DMS 273 treated with DMSO at 0.1 percent for 48 hours (cell line): ENCODE data around the gene STK40.
A peak's percentile ranks its signal among the peaks of the same experiment; 100 is the strongest.

Source experiments
- DNase-seq: peaks from one replicate; lab custom pipeline; 2025; lab: John Stamatoyannopoulos, UW

STK40 gene

DNA sequence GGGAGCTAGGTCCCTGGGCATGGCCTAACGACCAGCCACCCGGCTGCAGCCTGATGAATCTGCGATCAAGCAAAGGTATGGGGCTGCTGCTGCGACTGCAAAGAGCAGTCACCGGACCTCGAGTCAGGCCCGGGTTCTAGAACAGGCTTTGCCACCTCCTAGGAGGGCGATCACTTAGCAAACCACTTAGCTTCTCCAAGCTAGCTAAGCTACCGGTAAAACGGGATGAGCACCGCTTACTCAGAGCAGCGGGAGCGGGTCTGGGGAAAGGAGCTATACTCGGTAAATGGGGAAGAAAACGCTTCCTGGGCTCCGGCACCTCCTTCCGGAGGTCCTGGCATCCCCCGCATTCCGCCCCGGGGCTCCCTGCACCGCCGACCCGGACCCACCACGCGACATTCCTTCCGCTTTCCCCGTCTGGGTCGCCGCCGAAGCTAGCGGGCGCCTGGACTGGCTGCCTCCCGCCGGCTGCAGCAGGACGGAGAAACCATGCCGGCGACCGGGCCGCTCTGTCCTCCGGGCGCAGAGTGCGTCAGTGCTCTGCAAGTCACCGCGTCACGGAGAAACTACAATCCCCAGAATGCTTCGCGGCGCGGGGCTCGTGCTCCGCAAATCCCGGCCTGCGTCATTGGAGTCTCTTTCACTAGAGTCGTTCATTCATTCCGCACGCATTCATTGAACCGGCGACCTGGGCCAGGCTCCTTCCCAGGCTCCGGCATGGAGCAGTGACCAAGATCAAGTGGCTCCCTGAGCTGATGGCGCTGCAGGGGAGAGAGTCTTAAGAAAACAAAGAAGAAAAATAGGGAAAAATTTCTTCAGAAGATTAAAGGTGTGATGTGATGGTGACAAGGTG is 11.9 kb upstream of the STK40 start, which contains the start of gene LSM10:
Gene LSM10, minus strand, starts transcription at position 531 of the 853 bp plus-strand sequence. CDS start 3,779 bp downstream, outside the sequence.
- DNase-seq = peak; percentile 79

DNA sequence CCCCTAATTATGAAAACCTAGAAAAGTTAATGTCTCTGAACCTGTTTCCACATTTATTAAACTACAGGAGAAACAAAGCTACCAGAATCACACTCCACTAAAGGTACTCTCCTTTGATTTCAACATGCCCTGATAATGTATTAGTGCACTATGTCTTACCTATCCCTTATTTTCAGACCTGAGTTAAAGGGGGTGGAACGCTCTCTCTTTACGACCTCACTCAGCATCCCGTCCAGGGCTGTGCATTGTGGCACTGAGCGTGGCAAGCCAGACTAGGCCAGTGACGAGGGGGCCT is 11.3 kb upstream of the STK40 start:
- no peak for DNase-seq

DNA sequence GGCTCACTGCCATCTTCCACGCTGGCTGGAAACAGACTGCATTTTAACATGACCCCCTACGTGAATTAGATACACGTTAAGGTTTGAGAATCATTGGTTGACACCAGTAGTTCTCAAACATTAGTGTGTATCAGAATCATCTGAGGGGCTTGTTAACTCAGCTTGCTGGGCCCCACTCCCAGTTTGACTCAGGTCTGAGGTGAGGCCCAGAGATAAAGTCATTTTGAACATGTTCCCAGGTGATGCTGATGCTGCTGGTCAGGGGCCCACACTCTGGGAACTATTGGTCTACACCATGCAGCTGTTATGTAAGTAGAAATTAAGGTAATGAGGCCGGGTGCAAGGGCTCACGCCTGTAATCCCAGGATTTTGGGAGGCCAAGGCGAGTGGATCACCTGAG is 10.6 kb upstream of the STK40 start:
- no peak for DNase-seq

DNA sequence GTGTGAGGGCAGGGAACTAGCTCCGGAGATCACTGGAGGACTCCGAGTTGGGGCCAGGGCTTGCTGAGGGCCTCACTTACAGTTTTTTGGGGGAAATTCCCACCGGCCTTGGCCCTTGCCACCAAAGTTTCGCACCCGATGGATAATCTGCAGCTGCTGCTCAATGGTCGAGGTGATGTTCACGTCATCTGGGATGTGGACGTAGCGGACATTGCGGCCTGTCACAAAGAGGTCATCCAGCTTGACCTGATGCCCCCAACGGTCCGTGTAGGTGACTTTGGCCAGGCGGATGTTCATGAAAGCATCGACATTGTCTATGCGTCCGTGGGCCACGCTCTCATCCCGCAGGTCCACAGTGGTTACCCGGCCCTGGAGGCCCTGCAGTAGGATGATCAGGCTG is 8.0 kb upstream of the STK40 start:
- DNase-seq = no peak

DNA sequence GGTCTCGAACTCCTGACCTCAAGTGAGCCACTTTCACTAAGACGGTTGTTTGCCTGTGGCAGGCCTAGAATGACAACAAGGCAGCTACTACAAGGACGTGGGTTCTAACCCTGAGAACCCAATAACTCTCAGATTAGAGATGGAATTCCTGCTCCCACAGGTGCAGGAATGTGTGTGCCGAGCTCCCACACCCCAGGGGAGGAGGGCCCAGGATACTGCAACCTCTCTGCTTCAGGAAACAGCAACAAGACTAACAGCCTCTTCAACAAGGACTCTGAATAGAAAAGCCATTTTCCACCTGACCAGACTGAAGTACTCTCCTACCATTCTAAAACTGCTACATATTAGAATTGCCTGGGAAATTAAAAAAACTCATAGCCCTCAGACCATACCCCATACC is 7.1 kb upstream of the STK40 start:
- DNase-seq = no peak

DNA sequence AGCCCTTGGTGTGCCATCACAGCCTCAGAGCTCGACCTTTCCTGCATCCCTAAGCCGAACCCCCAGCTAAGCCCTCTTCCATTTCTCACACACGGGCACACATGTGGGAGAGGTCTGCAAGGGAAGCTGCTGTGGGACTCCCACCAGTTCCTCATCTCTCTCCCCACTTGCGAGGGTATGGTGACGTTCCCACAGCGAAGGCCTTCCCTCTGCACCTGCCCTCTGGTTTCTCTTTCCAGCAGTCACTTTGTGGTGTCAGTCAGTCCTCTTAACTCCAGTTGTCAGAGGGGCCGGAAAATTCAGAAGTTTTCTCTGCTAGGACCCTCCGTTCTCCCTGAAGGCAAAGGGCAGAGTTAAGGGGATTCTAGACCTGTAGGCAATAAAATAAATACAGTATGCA is 5.5 kb upstream of the STK40 start:
- DNase-seq = no peak

DNA sequence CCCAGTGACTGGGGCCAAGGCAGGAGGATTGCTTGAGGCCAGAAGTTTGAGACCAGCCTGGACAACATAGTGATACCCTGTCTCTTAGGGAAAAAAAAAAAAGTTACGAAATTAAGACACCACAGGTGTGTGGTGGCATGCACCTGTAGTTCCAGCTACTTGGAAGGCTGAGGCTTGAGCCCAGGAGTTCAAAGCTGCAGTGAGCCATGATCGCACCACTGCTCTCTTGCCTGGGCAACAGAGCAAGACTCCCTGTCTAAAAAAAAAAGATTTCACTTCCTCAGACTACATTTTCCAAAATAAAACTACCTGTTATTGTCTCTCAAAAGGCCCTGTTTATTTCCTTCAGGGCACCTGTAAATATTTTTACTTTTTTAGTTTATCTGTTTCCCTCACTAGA is 4.7 kb upstream of the STK40 start:
- no peak for DNase-seq

DNA sequence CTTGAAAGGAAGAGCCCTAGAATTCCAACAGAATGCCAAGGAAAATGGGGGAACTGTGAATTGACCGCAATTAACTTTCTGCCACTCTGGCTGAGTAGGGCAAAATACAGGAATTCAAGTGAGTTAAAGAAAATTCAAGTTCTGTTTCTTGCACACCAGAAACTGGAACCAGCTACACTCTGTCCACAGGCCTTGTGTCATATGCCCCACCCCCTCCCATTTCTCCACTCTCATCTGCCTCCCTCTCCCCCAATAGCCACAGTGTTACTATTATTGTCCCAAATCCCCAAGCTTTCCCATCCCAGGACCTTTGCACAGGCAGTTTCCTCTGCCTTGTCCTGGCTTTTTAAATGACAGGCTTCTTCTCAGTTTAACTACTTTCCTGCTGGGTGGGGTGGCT is 4.3 kb upstream of the STK40 start:
- no peak for DNase-seq

DNA sequence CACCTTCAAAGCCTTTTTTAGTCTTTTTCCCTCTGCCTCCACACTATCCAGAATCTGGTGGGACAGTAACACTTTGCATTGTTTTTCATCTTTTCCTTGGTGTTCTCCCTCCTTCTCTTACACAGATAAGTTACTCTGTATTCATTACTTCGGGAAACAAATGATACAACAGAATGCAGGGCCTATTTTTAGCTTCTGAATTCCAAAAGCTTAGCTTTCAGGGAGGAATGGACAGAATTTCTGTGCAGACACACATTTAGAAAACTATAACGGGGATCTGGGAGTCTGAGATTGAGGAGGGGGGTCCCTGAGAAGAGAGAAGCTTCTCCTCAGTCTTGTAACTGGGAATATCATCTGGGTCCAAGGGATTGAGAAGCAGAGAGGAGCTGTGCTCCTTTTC is 3.5 kb upstream of the STK40 start:
- DNase-seq = no peak

DNA sequence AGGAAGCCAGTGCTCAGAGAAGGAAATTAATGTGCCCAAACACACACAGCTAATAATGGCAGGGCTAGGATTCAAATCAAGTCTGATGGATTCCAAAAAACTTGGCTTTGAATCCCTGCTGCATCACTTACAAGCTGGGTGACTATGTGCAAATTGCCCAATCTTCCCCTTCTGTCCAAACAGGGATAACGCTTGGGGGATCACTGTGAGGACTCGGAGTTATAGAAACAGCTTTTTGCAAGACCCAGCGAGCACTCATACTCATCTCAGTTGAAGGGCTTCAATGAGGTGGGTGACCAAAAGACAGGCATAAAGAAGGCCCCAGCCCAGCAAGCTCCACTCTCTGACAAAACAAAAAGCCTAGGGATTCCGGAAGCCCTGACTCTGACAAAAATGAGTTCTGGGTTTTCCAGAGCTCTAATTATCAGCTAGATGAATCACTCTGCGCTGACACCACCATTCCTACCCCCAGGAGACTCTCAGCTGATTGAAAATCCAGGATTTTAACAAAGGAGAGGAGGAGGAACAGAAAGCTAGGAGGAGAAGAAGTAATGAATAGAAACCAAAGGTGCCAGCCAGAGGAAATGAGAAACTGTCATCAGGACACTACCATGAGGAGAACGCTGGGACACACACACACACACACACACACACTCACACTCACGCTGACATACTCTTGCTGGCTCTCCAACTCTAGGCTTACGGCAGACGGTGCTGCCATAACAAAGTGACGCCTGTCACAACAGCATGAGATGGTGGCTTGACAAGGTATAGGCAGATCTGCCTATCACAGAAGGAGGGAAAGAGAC is 1.6 kb upstream of the STK40 start:
- DNase-seq = no peak

DNA sequence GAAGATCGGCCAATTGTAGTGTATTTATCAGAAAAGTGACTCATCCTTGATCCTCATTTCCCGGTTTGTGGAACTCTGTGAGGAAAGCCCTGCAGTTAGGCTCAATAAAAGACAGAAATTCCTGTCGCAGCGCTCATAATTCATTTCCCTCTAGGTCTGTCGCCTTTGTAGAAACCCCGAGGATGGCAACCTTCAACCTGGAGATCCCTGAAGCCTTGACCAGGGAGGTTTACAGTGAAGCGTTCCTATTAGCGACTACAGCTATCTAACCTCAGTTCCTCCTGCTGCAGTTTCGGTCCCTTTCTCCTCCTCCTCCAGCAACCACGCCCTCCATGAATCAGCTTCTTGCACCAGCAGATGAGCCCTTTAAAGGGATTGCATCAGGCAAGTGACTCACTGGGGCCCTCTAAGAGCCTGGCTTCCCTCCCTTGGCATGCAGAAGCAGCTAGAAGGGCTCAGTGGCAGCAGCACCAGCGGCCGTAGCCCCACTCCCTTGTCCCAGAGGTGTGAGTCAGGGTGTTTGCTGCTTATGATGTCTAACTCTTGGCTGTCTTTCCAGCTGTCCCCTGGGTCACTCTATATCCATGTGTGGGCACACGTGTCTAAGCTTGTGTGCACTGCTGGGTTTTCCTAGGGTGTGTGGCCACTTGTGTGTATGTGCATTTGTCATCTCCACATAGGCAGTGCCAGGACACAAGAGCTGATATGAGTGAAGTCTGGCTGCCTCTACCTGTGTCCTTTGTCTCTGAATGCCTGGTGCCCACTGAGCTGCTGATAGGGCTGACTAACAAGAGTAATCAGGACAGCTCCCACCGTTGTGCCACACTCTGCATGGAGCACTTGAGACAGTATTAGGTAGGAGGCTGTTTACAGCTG is 779 bp upstream of the STK40 start:
- peak; percentile 92 for DNase-seq

DNA sequence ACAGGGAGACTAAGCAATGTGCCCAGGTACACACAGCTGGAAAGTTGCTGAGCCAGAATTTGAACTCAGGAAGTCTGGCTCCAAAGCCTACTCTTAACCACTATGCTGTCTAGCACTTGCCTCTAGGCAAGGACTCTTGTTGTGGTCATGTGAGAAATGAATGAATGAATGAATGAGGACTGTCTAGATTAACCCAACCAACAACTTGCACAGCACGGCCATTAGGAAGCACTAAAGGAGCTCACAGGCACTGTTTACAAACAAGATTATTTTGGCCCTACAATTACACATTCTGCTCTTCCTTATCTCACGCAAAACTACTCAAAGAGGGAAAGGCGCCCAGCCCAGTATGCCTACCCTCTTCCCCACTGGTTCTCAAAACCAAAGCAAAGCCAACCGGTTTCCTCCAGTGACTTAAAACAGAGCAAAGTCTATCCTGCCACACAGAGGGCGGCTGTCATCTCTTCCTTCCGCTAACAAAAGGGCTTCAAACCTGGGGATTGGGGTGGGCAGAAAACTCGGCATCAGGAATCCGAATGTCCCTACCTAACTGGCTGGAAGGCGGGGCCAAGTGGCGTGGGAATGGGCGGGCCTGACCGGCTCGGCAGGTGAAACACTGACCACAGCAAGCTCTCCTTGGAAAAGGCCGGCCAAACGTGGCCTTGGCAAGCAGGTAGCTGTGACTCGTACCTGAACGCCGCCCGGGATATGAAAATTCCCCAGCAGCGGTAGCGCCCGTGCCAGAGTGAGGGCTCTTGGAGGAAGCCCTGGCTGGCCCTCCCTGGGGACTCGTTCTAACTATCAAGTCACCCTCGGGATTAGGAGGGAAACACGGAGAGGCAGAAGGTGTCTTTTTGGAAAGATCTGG is 948 bp downstream of the STK40 start:
- no peak for DNase-seq

DNA sequence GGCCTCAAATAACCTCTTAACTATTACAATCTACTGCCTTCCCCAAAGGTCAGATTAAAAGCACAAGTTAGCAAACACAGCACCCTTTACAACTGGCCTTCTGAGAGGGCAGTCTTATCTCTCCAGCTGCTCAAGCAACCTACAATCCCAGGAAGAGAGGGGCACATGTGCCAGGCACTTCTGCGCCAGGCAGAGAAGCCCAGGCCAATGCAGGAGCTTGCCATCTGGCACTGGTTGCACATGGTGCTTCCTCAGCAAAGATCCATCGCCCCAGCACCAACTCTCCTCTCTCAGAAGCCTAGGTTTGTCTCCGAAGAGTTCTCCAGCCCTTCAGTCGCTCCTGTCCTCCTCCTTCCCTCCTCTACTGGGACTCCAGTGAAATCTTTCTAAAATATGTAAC is 2.5 kb downstream of the STK40 start:
- peak; percentile 58 for DNase-seq

DNA sequence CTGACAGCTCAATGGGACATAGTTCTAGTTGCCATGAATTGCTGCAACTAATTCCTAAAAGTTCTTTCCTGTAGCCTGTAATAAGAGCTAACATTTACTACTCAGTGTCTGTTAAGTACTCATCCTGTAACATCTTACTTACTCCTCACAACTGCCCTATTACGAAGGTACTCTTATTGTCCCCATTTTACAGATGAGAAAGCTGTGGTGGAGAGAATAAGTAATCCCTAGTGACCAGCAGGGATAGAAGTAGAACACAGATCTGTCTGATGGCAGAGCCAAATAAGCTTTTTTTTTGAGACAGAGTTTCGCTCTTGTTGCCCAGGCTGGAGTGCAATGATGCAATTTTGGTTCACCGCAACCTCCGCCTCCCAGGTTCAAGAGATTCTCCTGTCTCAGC is 3.1 kb downstream of the STK40 start:
- DNase-seq = no peak

DNA sequence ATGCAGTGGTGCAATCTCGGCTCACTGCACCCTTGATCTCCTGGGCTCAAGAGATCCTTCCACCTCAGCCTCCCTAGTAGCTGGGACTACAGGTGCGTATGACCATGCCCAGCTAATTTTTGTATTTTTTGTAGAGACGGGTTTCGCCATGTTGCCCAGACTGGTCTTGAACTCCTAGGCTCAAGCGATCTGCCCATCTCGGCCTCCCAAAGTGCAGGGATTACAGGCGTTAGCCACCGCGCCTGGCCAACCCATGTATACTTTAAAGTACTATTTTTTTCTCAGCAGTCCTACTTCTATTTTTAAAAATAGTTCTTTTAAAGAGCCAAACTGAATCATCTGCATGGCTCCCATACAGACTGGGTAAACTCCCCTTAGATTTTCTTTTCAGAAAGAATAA is 3.5 kb downstream of the STK40 start:
- DNase-seq = no peak

DNA sequence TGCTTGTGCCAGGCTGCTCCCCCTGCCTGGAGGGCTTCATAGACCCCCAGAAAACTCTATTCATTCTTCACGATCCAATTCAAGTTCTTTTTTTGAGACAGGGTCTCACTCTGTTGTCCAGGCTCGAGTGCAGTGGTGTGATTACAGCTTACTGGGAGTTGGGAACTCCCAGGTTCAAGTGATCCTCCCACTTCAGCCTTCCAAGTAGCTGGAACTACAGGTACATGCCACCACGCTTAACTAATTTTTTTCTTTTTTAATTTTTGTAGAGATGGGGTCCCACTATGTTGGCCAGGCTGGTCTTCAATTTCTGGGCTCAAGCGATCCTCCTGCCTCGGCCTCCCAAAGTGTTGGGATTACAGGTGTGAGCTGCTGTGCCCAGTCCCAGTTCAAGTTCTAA is 4.3 kb downstream of the STK40 start:
- DNase-seq = no peak

DNA sequence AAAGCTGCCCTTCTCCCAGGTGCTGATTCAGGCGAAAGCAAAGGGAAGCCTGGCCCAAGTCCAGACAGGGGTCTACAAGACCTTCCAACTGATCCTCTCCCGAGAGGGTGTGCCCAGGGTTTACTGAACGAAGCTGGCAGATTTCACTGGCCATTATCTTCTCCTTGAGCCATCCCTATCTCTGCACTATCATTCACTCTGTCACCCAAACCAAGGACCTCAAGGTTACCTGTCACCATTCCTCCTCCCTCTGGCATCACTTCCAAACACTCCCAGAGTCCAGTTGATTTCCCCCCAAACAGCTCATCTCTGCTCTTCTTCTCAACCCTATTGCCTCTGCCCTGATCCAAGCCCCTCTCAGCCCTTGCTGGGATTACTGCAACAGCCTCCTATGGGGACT is 4.9 kb downstream of the STK40 start:
- no peak for DNase-seq

DNA sequence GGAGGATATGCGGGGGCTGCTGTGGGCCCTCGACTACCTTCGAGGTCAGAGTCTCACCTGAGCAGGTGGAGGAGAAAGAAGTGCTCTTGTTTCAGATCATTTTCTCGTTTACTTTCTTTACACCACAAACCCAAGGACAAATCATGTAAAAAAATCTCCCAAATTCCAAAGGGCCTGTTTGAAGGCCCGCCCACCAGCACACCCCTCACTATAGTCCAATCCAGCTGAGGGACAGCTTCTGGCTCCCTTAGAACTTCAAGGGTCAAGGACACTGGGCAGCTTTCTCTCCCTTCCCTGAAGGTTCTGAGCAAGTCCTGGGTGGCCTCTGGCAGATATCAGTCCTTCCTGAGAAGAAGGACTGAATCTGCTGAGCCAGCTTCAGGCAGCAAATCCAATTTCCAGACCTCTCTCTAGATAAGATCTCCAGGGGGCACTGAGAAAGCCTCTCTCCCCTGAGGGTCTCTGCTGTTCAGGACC is 5.5 kb downstream of the STK40 start:
- no peak for DNase-seq

DNA sequence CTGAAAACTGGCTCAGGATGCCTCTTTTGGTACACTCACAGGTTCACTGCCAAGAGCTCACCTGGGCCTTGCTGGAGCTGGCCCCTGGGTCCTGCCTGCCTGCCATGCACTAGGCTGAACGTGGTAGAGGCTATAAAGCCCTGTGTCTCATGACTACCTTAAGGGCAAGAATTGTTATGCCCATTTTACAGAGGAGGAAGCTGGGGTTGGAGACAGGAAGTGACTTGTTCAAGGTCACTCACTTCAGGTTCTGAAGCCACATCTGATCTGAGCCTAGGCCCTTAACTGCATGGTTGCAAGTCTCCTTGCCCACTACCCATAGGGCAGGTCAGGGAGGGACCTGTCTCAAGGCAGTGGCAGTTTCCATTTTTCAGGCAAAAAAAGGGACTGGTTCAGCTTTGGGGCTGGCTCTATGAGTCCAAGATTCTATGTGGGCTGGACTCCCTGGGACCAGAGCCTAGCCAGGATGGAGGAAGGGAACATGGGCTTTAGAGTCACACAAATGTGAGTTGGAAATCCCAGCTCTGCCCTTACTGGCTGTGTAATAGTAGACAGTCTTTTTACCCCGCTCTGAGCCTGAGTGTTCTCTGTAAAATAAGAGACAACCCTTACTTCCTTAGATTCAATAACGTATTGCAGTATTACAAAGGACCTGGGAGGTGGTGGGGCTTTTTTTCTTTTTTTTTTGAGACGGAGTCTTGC is 7.8 kb downstream of the STK40 start:
- DNase-seq = no peak

DNA sequence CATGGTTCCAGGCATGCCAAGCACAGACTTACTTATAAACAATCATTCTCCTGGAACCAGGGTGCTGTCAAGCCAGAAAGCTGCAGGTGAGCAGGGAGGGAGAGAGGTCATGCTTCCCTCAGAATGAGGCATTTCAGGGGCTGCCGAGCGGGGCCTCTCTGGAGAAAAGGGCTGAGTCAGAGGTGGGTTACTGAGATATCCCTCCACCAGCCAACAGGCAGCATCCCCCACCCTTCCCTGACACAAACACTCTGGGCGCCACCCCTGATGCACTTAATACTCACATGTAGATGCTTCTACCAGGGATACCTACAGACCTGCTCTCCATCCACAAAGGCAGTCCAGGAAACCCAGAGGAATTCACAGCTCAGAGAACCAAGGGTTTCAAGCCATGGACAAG is 13.1 kb downstream of the STK40 start:
- no peak for DNase-seq
